NOMO-1 treated with dmso at 0.1 percent for 144 hours (cell line): ENCODE measurements around the gene TIMM8A.
"Not testable (repeated sequence)": the region's sequence is repeated elsewhere in the genome, so short reads cannot be mapped to it uniquely, and the experiment has no call there.

Experiments
- DNase-seq: peaks from one replicate; lab custom pipeline; 2025; ENCODE audit not compliant: unreplicated experiment; lab: John Stamatoyannopoulos, UW

The TIMM8A gene

DNA sequence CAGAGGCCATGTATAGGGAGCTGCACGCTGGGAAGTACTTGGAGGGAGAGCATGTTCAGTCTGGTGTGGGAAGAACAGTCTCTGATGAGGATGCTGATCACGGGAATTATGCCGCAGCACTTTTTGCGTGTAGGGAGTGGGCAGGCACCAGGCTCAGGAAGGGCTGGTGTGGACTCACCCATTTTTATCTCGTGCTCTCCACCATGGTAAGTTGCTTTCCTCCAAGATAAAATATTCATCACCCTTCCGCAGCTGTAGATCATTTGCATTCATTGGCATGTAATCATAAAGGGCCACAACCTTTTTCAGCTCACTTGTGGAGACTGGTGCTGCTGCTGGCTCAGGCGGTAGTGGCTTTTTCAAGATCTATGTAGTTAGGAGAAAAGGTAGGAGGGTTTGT lies 11.8 kb upstream of the TIMM8A start:
- DNase-seq, result no peak

GRCh38 chrX:101359966-101360365 lies 11.4 kb upstream of the TIMM8A start:
- DNase-seq, result no peak

- no peak for DNase-seq
These were observed 8.7 kb upstream of the TIMM8A start for GRCh38 chrX:101357166-101357795.

DNA sequence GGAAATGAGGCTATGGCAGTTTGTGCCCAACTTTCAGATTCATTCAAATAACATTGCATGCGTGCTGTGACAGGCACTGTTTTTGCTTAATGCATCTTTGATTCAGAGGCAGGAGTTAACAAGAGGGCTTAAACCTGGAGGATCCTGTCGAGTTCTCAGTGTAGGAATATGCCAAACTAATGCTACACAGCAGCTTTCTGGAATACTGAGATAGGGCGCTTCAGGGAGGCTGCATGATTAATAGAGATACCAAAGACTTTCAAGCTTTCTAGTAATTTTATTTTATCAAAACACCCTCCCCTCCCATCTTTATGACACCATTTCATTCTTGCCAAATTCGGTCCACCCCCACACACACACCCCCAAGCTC lies 636 bp upstream of the TIMM8A start:
- no peak for DNase-seq

DNA sequence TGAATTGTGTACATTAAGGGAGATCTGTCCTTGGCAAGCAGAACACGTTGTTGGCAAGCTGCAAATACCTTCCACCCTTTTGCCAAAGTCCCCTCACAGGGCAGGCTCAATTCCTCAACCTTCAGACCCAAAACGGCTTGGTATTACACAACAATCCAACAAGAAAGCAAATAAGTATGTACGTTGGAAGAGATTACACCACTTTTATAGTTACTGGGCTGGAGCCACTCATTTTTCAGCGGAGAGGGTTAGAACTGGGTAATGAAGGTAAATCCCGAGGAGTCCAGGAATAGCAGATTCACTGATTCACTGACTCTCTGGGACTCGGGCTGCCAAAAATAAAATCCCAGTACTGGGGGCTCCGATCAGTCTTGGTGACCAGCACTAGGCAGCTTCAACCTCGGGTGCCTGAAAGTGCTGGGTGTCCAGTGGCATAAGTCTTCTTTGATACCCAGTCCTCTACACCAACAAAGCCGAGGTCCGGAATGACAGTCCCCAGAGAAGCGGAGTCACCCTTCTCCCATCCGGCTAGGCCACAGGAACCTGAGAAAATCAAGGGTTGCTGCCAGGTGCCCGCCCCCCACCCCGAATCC lies 587 bp downstream of the TIMM8A start:
- DNase-seq, result no peak

DNA sequence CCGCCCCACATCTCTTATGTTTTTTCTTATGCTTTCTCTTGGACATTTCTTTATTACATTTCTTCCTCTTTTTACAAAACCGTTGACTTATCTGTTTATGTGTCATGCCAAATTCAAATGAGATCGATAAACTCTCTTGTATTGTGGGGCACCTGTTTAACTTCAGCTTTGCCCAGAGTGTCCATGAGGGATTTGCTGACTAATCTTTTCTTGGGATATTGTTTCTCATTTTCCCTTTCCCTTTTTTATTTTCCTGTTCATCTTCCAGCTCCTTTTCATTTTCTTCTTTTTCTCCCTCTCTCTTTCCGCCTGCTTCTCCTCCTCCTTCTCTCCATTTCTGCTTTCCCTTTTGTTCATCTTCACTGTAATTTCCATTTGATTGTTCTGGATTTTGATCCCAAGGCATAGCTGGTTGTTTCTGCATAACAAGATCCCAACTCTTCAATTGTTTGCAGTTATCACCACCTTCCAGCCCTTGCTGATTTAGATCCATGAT lies 10.7 kb downstream of the TIMM8A start:
- DNase-seq, result no peak

DNA sequence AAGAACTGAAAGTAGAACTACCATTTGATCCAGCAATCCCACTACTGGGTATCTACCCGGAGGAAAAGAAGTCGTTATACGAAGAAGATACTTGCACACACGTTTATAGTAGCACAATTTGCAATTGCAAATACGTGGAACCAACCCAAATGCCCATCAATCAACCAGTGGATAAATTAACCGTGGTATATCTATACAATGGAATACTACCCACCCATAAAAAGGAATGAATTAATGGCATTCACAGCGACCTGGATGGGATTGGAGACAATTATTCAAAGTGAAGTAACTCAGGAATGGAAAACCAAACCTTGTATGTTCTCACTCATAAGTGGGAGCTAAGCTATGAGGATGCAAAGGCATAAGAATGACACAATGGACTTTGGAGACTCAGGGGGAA lies 14.2 kb downstream of the TIMM8A start:
- not testable (repeated sequence) for DNase-seq

GRCh38 chrX:101326600-101326999 lies 21.9 kb downstream of the TIMM8A start:
- DNase-seq, result not testable (repeated sequence)

GRCh38 chrX:101303790-101304189 lies 44.8 kb downstream of the TIMM8A start:
- DNase-seq, result no peak
